OCI-LY1 (cell line): ENCODE data around the gene ZBTB16.

Experiments
- CTCF ChIP-seq: fragments of 200-600 bp; sonication (generic), shearing (Covaris generic); IDR thresholded peaks from 2 replicates; pipeline ENCODE4 v1.5.1; 2017; ENCODE audit warnings: mild to moderate bottlenecking, antibody characterized with exemption, low read length, moderate library complexity, mixed read lengths
- EZH2 ChIP-seq: fragments of 200-600 bp; sonication (generic), shearing (Covaris generic); IDR thresholded peaks from 2 replicates; pipeline ENCODE4 v1.8.0; 2017; ENCODE audit warnings: borderline replicate concordance, mixed run types, mild to moderate bottlenecking, antibody characterized with exemption, low read length, moderate library complexity, mixed read lengths

GRCh38 chr11:114207096-114207495 lies 147.6 kb downstream of the ZBTB16 start:
- TF ChIP-seq CTCF (no peak), EZH2 (no peak)
